GM23338 (cell line): ENCODE results near the gene ADGRL3. TPM values are rescaled to one million over a fixed set of nuclear protein-coding genes. Genes with fewer than 3 reads are reported as not detected.
A peak's percentile ranks its signal among the peaks of the same experiment; 100 is the strongest.
"Not testable (repeated sequence)": the region's sequence is repeated elsewhere in the genome, so short reads cannot be mapped to it uniquely, and the experiment has no call there.

Experiments used
- ATAC-seq: fragments of 200-7000 bp; cut with Tn5 transposase; 3 replicates; pipeline ENCODE4 v1.9.1; 2020
- DNase-seq: peaks from one replicate; pipeline ENCODE4 v3.0.0-alpha.2; 2015; ENCODE audit warnings: low spot score
- H2AFZ ChIP-seq: fragments of 200-600 bp; sonication (generic); 2 replicates; pipeline ENCODE4 v1.8.0; 2016; ENCODE audit warnings: antibody characterized with exemption, mild to moderate bottlenecking, moderate library complexity
- H3F3A ChIP-seq: fragments of 200-600 bp; sonication (generic); replicated peaks from 2 replicates; pipeline ENCODE4 v1.8.0; 2017; ENCODE audit warnings: antibody characterized with exemption, mixed run types, low read depth
- H3K27ac ChIP-seq: fragments of 200-600 bp; sonication (generic); 2 replicates; pipeline ENCODE4 v1.6.1; 2016; ENCODE audit warnings: low read depth
- H3K27me3 ChIP-seq: fragments of 200-600 bp; sonication (generic); 2 replicates; pipeline ENCODE4 v1.8.0; 2016; ENCODE audit warnings: mild to moderate bottlenecking, mixed run types, moderate library complexity; ENCODE audit not compliant: insufficient read depth
- H3K36me3 ChIP-seq: fragments of 200-600 bp; sonication (generic); 2 replicates; pipeline ENCODE4 v1.8.0; 2016; ENCODE audit warnings: mild to moderate bottlenecking; ENCODE audit not compliant: insufficient read depth
- H3K4me1 ChIP-seq: fragments of 200-600 bp; sonication (generic); 2 replicates; pipeline ENCODE4 v1.8.0; 2016; ENCODE audit warnings: mild to moderate bottlenecking, moderate library complexity; ENCODE audit not compliant: insufficient read depth
- H3K4me2 ChIP-seq: fragments of 200-600 bp; sonication (generic); 2 replicates; pipeline ENCODE4 v1.7.1; 2017; ENCODE audit warnings: mixed run types
- H3K4me3 ChIP-seq: fragments of 200-600 bp; sonication (generic); 2 replicates; pipeline ENCODE4 v1.6.1; 2016; ENCODE audit warnings: mixed run types
- H3K79me2 ChIP-seq: fragments of 200-600 bp; sonication (generic); replicated peaks from 2 replicates; pipeline ENCODE4 v1.8.0; 2017; ENCODE audit warnings: mild to moderate bottlenecking; ENCODE audit not compliant: insufficient read depth
- H3K9me2 ChIP-seq: fragments of 200-600 bp; sonication (generic); 2 replicates; pipeline ENCODE4 v1.8.0; 2017; ENCODE audit not compliant: insufficient read depth
- H4K20me1 ChIP-seq: fragments of 200-600 bp; sonication (generic); replicated peaks from 2 replicates; pipeline ENCODE4 v1.8.0; 2017; ENCODE audit warnings: mild to moderate bottlenecking; ENCODE audit not compliant: insufficient read depth
- H3K27ac Mint-ChIP-seq: 2 replicates; pipeline ENCODE4 v1.8.0; 2020; ENCODE audit warnings: inconsistent platforms, mild to moderate bottlenecking, moderate library complexity, mixed read lengths
- H3K27me3 Mint-ChIP-seq: 3 replicates; pipeline ENCODE4 v1.8.0; 2022; ENCODE audit warnings: low read depth, mild to moderate bottlenecking, moderate library complexity, mixed read lengths, inconsistent platforms; ENCODE audit not compliant: insufficient read depth, poor library complexity
- H3K36me3 Mint-ChIP-seq: 3 replicates; pipeline ENCODE4 v1.8.0; 2021; ENCODE audit warnings: low read depth, mild to moderate bottlenecking, inconsistent platforms, moderate library complexity, mixed read lengths
- H3K4me1 Mint-ChIP-seq: 3 replicates; pipeline ENCODE4 v1.8.0; 2020; ENCODE audit warnings: mild to moderate bottlenecking, inconsistent platforms, mixed read lengths
- H3K4me3 Mint-ChIP-seq: 3 replicates; pipeline ENCODE4 v1.8.0; 2021; ENCODE audit warnings: moderate library complexity, mild to moderate bottlenecking, inconsistent platforms, mixed read lengths
- H3K9me3 Mint-ChIP-seq: 3 replicates; pipeline ENCODE4 v1.8.0; 2020; ENCODE audit warnings: moderate library complexity, mild to moderate bottlenecking, inconsistent platforms, mixed read lengths
- CREB1 ChIP-seq: fragments of 250-450 bp; sonication (Bioruptor Pico); IDR thresholded peaks from 2 replicates; pipeline ENCODE4 v1.5.0; 2020; ENCODE audit warnings: low read depth, mild to moderate bottlenecking, moderate library complexity
- CTCF ChIP-seq, 2 experiments: fragments of 200-600 bp in 1 of 2; sonication (generic) in 1 of 2; conservative IDR thresholded peaks; 2 replicates each; pipeline versions ENCODE4 v1.5.1 to v1.6.1; 2016 to 2017; ENCODE audit warnings: antibody characterized with exemption in 2 of 2, low read depth in 2 of 2, mild to moderate bottlenecking in 2 of 2, moderate library complexity in 1 of 2
- EZH2 ChIP-seq: fragments of 200-600 bp; sonication (generic); IDR thresholded peaks from one replicate; pipeline ENCODE4 v1.8.0; 2017; ENCODE audit warnings: antibody characterized with exemption, mild to moderate bottlenecking, low read depth; ENCODE audit not compliant: unreplicated experiment
- EZH2phosphoT487 ChIP-seq: fragments of 200-600 bp; sonication (generic); IDR thresholded peaks from one replicate; pipeline ENCODE4 v1.8.1; 2018; ENCODE audit warnings: antibody characterized with exemption; ENCODE audit not compliant: unreplicated experiment
- JUNB ChIP-seq: IDR thresholded peaks from one replicate; pipeline ENCODE4 v1.6.1; 2016; ENCODE audit warnings: antibody characterized with exemption; ENCODE audit not compliant: unreplicated experiment
- NANOG ChIP-seq: IDR thresholded peaks from 2 replicates; pipeline ENCODE4 v1.6.1; 2016; ENCODE audit warnings: antibody characterized with exemption, borderline replicate concordance
- POLR2AphosphoS5 ChIP-seq: IDR thresholded peaks from 2 replicates; pipeline ENCODE4 v1.6.1; 2016; ENCODE audit warnings: antibody characterized with exemption, low read depth
- STAT1 ChIP-seq: IDR thresholded peaks from one replicate; pipeline ENCODE4 v1.6.1; 2016; ENCODE audit warnings: antibody characterized with exemption; ENCODE audit not compliant: unreplicated experiment
- ZNF114 ChIP-seq: fragments of 250-450 bp; sonication (Bioruptor Pico); IDR thresholded peaks from 2 replicates; pipeline ENCODE4 v1.5.0; 2020; ENCODE audit warnings: mild to moderate bottlenecking, moderate library complexity
- ZNF331 ChIP-seq: fragments of 250-450 bp; sonication (Bioruptor Pico); IDR thresholded peaks from 2 replicates; pipeline ENCODE4 v1.5.0; 2020; ENCODE audit warnings: low read depth, mild to moderate bottlenecking, moderate library complexity
- polyA plus RNA-seq: library from polyadenylated mRNA; unstranded; fragments of >200 nt; fragmentation: Nextera tagmentation; extraction: Ambion mirVana; gene quantifications from 2 replicates; pipeline ENCODE4 v1.2.1, GENCODE V29; 2016
- total RNA-seq: library from RNA; depleted of rRNA; stranded (reverse); fragments of >200 nt; shearing (Covaris generic); gene quantifications from 2 replicates; pipeline ENCODE4 v1.2.3, GENCODE V29; 2014

The ADGRL3 gene
- total and polyA plus RNA-seq, 2 experiments from 2014 or later = 9.7 to 16.5 TPM

GRCh38 chr4:61207156-61207555 is 7.0 kb downstream of the ADGRL3 start:
- H3K36me3 Mint-ChIP-seq = peaks cover 12% of the 10 kb centered on the region; the same call in 2 of the 3 replicates

GRCh38 chr4:61210186-61210939 is 10.2 kb downstream of the ADGRL3 start:
- Histone ChIP-seq H3K79me2 (peaks cover 74% of the 10 kb centered on the region), H3K36me3 (no peaks in the 10 kb centered on the region), H3K4me1 (peaks cover 29% of the 10 kb centered on the region), H3K27me3 (no peaks in the 10 kb centered on the region), H2AFZ (no peak overlapping the region), H3K4me3 (no peak overlapping the region), H3K4me2 (peak overlapping the region; percentile 46), H3K27ac (no peak overlapping the region), H3F3A (no peaks in the 10 kb centered on the region), H4K20me1 (no peaks in the 10 kb centered on the region), H3K9me2 (no peaks in the 10 kb centered on the region)
- Mint-ChIP-seq H3K27me3 (peaks cover 2% of the 10 kb centered on the region), H3K4me3 (no peak overlapping the region), H3K36me3 (peaks cover 12% of the 10 kb centered on the region; the same call in 2 of the 3 replicates), H3K27ac (no peak overlapping the region), H3K4me1 (peaks cover 27% of the 10 kb centered on the region), H3K9me3 (no peaks in the 10 kb centered on the region)
- TF ChIP-seq CTCF (conservative IDR thresholded peaks at IDR 0.05; ENCODE audit: low read depth in 2 of 2) (no peak), CREB1 (no peak), POLR2AphosphoS5 (no peak), ZNF331 (CRISPR knock-in tag) (no peak), JUNB (no peak), NANOG (no peak), EZH2phosphoT487 (no peak), STAT1 (no peak)
- ATAC-seq = peak; percentile 99
- DNase-seq = peak; percentile 73

More at GRCh38 chr4:61207156-61207555, 7.0 kb downstream of the ADGRL3 start:
- DNase-seq, H3K4me2 ChIP-seq, H2AFZ ChIP-seq, H3K9me3 Mint-ChIP-seq, H3K27ac ChIP-seq, H3F3A ChIP-seq, H3K27ac Mint-ChIP-seq, H3K36me3 ChIP-seq, ATAC-seq, H3K9me2 ChIP-seq, H3K4me3 Mint-ChIP-seq, H3K4me3 ChIP-seq, H4K20me1 ChIP-seq: not testable (repeated sequence)
- Histone ChIP-seq H3K27me3 (peaks cover 25% of the 10 kb centered on the region), H3K79me2 (peaks cover 86% of the 10 kb centered on the region), H3K4me1 (peaks cover 51% of the 10 kb centered on the region)
- Mint-ChIP-seq H3K27me3 (peaks cover 19% of the 10 kb centered on the region), H3K4me1 (peaks cover 49% of the 10 kb centered on the region)

GRCh38 chr4:61211781-61212180 is 11.7 kb downstream of the ADGRL3 start:
- Mint-ChIP-seq H3K27ac (no peak overlapping the region), H3K9me3 (no peaks in the 10 kb centered on the region), H3K36me3 (peaks cover 9% of the 10 kb centered on the region; the same call in 2 of the 3 replicates), H3K4me3 (no peak overlapping the region), H3K4me1 (peaks cover 21% of the 10 kb centered on the region), H3K27me3 (peaks cover 2% of the 10 kb centered on the region)
- Histone ChIP-seq H3K79me2 (peaks cover 64% of the 10 kb centered on the region), H4K20me1 (no peaks in the 10 kb centered on the region), H3K9me2 (no peaks in the 10 kb centered on the region), H3K27ac (no peak overlapping the region), H3F3A (no peaks in the 10 kb centered on the region), H3K4me1 (peaks cover 24% of the 10 kb centered on the region), H3K27me3 (no peaks in the 10 kb centered on the region), H3K4me3 (no peak overlapping the region), H3K36me3 (no peaks in the 10 kb centered on the region), H2AFZ (no peak overlapping the region), H3K4me2 (no peak overlapping the region)
- DNase-seq (no peak), ATAC-seq (no peak)
- TF ChIP-seq CREB1 (no peak), NANOG (no peak), ZNF114 (CRISPR knock-in tag) (no peak), POLR2AphosphoS5 (no peak), EZH2 (no peak)
